HG02970 (cell line): ENCODE results near the gene COL20A1.

ENCODE experiments used
- ATAC-seq: cut with Tn5 transposase; IDR thresholded peaks from one replicate; pipeline ENCODE4 v1.9.1; 2021; ENCODE audit warnings: mild to moderate bottlenecking, moderate library complexity, moderate number of reproducible peaks; ENCODE audit not compliant: unreplicated experiment, low FRiP score

The COL20A1 gene

GRCh38 chr20:63357921-63358905 is 65.2 kb downstream of the COL20A1 start:
- no peak for ATAC-seq

- ATAC-seq = no peak
These were observed 66.4 kb downstream of the COL20A1 start for GRCh38 chr20:63359164-63359934.

GRCh38 chr20:63359937-63360849 is 67.2 kb downstream of the COL20A1 start:
- ATAC-seq = no peak

- no peak for ATAC-seq
These were observed 68.0 kb downstream of the COL20A1 start, which contains the start of gene CHRNA4 for GRCh38 chr20:63360850-63361518. Gene CHRNA4, minus strand, starts transcription at chr20:63361349. Its CDS starts 184 bp downstream, at chr20:63361165.

- ATAC-seq = no peak
These were observed 68.8 kb downstream of the COL20A1 start for GRCh38 chr20:63361519-63362435.

GRCh38 chr20:63362436-63363009 is 69.5 kb downstream of the COL20A1 start:
- no peak for ATAC-seq

GRCh38 chr20:63363013-63363957 is 70.3 kb downstream of the COL20A1 start:
- no peak for ATAC-seq

- no peak for ATAC-seq
These were observed 71.1 kb downstream of the COL20A1 start for GRCh38 chr20:63363981-63364561.

GRCh38 chr20:63364801-63365585 is 72.0 kb downstream of the COL20A1 start:
- ATAC-seq = no peak

- no peak for ATAC-seq
These were observed 72.8 kb downstream of the COL20A1 start for GRCh38 chr20:63365601-63366389.

GRCh38 chr20:63366390-63367365 is 73.7 kb downstream of the COL20A1 start:
- ATAC-seq = no peak

- no peak for ATAC-seq
These were observed 74.6 kb downstream of the COL20A1 start for GRCh38 chr20:63367446-63368055.

GRCh38 chr20:63368151-63368550 is 75.2 kb downstream of the COL20A1 start:
- no peak for ATAC-seq
